Nephron (organoid): ENCODE results near the gene HEY2.
A peak's percentile ranks its signal among the peaks of the same experiment; 100 is the strongest.
"Not testable (repeated sequence)": the region's sequence is repeated elsewhere in the genome, so short reads cannot be mapped to it uniquely, and the experiment has no call there.

ENCODE experiments used
- H3K27ac Mint-ChIP-seq, 3 experiments: 2 replicates each; pipeline ENCODE4 v1.8.0; 2020; ENCODE audit warnings: mixed read lengths in 3 of 3, mild to moderate bottlenecking in 2 of 3, moderate library complexity in 1 of 3
- H3K27me3 Mint-ChIP-seq: 2 replicates; pipeline ENCODE4 v1.8.0; 2021; ENCODE audit warnings: low read depth, mild to moderate bottlenecking, moderate library complexity, mixed read lengths
- H3K36me3 Mint-ChIP-seq: 2 replicates; pipeline ENCODE4 v1.8.0; 2020; ENCODE audit warnings: low read depth, mixed read lengths
- H3K4me1 Mint-ChIP-seq: 2 replicates; pipeline ENCODE4 v1.8.0; 2020; ENCODE audit warnings: mixed read lengths
- H3K4me3 Mint-ChIP-seq, 3 experiments: 2 replicates each; pipeline ENCODE4 v1.8.0; 2020; ENCODE audit warnings: mild to moderate bottlenecking in 3 of 3, mixed read lengths in 3 of 3, moderate library complexity in 2 of 3
- H3K9me3 Mint-ChIP-seq: 2 replicates; pipeline ENCODE4 v1.8.0; 2020; ENCODE audit warnings: mixed read lengths
- CTCF ChIP-seq, 3 experiments: fragments of 200-600 bp; sonication (generic); IDR thresholded peaks; one replicate each; pipeline ENCODE4 v1.5.0; 2021; ENCODE audit warnings: antibody characterized with exemption in 3 of 3; ENCODE audit not compliant: unreplicated experiment in 3 of 3

Gene HEY2

GRCh38 chr6:125769147-125769783 lies 19.8 kb downstream of the HEY2 start:
- Mint-ChIP-seq H3K36me3 (no peaks in the 10 kb centered on the region), H3K27ac (no peak overlapping the region), H3K9me3 (no peaks in the 10 kb centered on the region), H3K4me1 (no peaks in the 10 kb centered on the region), H3K4me3 (no peak overlapping the region), H3K27me3 (no peaks in the 10 kb centered on the region)
- no peak for TF ChIP-seq CTCF (IDR thresholded peaks at IDR 0.05; ENCODE audit: unreplicated experiment in 3 of 3)

GRCh38 chr6:125773387-125774341 lies 24.2 kb downstream of the HEY2 start:
- no peak for TF ChIP-seq CTCF (IDR thresholded peaks at IDR 0.05; ENCODE audit: unreplicated experiment in 3 of 3)
- H3K4me1 Mint-ChIP-seq = peaks cover 4% of the 10 kb centered on the region
- H3K27ac Mint-ChIP-seq = no peak overlapping the region
- no peaks in the 10 kb centered on the region for H3K36me3 Mint-ChIP-seq
- no peaks in the 10 kb centered on the region for H3K9me3 Mint-ChIP-seq
- peaks cover 4% of the 10 kb centered on the region for H3K27me3 Mint-ChIP-seq
- no peak overlapping the region for H3K4me3 Mint-ChIP-seq

DNA sequence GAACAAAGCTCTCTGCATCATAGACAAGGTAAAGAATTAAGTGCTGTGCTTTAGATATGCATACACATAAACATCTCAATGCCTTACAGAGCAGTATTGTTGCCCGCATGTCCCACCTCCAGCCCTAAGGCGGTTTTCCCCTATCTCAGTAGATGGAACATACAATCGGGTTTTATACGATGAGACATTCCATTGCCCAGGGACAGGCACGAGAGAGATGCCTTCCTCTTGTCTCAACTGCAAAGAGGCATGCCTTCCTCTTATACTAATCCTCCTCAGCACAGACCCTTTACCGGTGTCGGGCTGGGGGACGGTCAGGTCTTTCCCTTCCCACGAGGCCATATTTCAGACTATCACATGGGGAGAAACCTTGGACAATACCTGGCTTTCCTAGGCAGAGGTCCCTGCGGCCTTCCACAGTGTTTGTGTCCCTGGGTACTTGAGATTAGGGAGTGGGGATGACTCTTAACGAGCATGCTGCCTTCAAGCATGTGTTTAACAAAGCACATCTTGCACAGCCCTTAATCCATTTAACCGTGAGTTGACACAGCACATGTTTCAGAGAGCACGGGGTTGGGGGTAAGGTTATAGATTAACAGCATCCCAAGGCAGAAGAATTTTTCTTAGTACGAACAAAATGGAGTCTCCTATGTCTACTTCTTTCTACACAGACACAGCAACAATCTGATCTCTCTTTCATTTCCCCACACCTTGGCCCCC lies 26.8 kb downstream of the HEY2 start:
- not testable (repeated sequence) for H3K27me3 Mint-ChIP-seq, H3K9me3 Mint-ChIP-seq

GRCh38 chr6:125779924-125780539 lies 30.6 kb downstream of the HEY2 start:
- Mint-ChIP-seq H3K36me3 (no peaks in the 10 kb centered on the region), H3K4me3 (no peak overlapping the region), H3K4me1 (peaks cover 4% of the 10 kb centered on the region), H3K27ac (no peak overlapping the region), H3K9me3 (no peaks in the 10 kb centered on the region), H3K27me3 (peaks cover 4% of the 10 kb centered on the region)
- TF ChIP-seq CTCF (IDR thresholded peaks at IDR 0.05; ENCODE audit: unreplicated experiment in 3 of 3) = peak in 2 of 3 experiments; percentile 43 to 48

More for the DNA sequence above, 26.8 kb downstream of the HEY2 start:
- H3K4me1 Mint-ChIP-seq, H3K36me3 Mint-ChIP-seq: not testable (repeated sequence)
- peak overlapping the region in 1 of 3 experiments; percentile 12 for H3K4me3 Mint-ChIP-seq
- H3K27ac Mint-ChIP-seq = peak overlapping the region; percentile 84 to 89 (median 85)

DNA sequence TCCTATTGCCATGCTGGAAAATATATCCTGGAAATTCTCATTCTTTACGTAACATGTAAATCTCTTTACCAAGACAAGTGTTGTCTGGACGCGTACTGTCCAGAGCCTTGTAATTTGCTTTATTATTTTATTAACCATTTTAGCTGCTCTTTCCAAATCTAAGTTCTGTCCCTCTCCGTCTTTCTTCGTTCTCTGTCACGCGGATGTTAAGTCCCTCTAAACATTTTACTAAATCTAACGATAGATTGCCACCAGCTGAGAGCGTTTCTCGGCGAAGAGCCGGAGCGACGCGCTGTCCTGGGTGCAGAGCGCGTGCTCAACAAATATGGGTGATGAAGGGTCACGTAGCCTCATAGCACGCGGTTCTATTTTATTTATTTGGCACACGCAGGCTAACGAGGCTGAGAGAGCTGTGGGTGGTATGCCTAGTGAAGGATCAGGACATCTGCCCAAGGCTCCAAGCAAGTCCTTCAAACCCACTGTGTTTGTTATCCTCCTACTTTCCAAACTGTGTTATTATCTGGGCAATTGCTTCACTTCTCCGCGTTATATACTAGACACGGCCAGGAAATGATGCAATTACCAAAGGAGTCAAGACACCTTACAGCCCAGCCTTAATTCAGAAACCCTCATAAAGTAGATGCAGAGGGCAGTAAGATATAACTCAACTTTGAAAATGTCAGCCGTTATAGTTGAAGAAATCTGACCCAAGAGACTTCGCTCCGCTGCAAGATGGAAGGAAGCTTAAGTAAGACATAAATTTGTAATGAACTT lies 31.3 kb downstream of the HEY2 start:
- Mint-ChIP-seq H3K9me3 (no peaks in the 10 kb centered on the region), H3K27me3 (peaks cover 2% of the 10 kb centered on the region), H3K36me3 (no peaks in the 10 kb centered on the region), H3K27ac (no peak overlapping the region), H3K4me1 (peaks cover 1% of the 10 kb centered on the region), H3K4me3 (no peak overlapping the region)
- TF ChIP-seq CTCF (IDR thresholded peaks at IDR 0.05; ENCODE audit: unreplicated experiment in 3 of 3) = no peak
